ENCODE data around the gene FN3K.

FN3K gene

GRCh38 chr17:82797061-82797460 lies 61.6 kb downstream of the FN3K start:
- no peak for DNase-seq

- no peak for DNase-seq
Observed at GRCh38 chr17:82798752-82799151, 63.3 kb downstream of the FN3K start.

GRCh38 chr17:82799591-82799990 lies 64.2 kb downstream of the FN3K start:
- DNase-seq, result no peak
